Measurements from ENCODE around the gene TLX1. TPM values are rescaled to one million over a fixed set of nuclear protein-coding genes. Genes with fewer than 3 reads are reported as not detected.

TLX1 gene
- total and polyA plus RNA-seq, 9 of the 15 experiments (the other 6 are each of a cell fraction or from before 2014, with no cell fraction given), result 0.03 to 3.3 (median 0.19) TPM; not detected in 1

- TF ChIP-seq SMAD1 (IDR thresholded peaks at IDR 0.05; ENCODE audit: low read depth, low read length, partially characterized antibody) (no peak), ZFP1 (CRISPR knock-in tag; IDR thresholded peaks at IDR 0.05) (no peak), ZC3H11A (IDR thresholded peaks at IDR 0.05; ENCODE audit: low read depth, low read length) (no peak), POLR2G (IDR thresholded peaks at IDR 0.05; ENCODE audit: low read depth, low read length) (no peak), SMAD2 (IDR thresholded peaks at IDR 0.05; ENCODE audit: low read depth, low read length) (no peak), PML (IDR thresholded peaks at IDR 0.05; ENCODE audit: low read length) (no peak)
- TF ChIP-seq, protein P1, sequence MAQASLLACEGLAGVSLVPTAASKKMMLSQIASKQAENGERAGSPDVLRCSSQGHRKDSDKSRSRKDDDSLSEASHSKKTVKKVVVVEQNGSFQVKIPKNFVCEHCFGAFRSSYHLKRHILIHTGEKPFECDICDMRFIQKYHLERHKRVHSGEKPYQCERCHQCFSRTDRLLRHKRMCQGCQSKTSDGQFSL (CRISPR knock-in tag; IDR thresholded peaks at IDR 0.05), result no peak
- TF ChIP-seq, protein P1 (tag; IDR thresholded peaks at IDR 0.05), result no peak
- TF ChIP-seq, protein P2, sequence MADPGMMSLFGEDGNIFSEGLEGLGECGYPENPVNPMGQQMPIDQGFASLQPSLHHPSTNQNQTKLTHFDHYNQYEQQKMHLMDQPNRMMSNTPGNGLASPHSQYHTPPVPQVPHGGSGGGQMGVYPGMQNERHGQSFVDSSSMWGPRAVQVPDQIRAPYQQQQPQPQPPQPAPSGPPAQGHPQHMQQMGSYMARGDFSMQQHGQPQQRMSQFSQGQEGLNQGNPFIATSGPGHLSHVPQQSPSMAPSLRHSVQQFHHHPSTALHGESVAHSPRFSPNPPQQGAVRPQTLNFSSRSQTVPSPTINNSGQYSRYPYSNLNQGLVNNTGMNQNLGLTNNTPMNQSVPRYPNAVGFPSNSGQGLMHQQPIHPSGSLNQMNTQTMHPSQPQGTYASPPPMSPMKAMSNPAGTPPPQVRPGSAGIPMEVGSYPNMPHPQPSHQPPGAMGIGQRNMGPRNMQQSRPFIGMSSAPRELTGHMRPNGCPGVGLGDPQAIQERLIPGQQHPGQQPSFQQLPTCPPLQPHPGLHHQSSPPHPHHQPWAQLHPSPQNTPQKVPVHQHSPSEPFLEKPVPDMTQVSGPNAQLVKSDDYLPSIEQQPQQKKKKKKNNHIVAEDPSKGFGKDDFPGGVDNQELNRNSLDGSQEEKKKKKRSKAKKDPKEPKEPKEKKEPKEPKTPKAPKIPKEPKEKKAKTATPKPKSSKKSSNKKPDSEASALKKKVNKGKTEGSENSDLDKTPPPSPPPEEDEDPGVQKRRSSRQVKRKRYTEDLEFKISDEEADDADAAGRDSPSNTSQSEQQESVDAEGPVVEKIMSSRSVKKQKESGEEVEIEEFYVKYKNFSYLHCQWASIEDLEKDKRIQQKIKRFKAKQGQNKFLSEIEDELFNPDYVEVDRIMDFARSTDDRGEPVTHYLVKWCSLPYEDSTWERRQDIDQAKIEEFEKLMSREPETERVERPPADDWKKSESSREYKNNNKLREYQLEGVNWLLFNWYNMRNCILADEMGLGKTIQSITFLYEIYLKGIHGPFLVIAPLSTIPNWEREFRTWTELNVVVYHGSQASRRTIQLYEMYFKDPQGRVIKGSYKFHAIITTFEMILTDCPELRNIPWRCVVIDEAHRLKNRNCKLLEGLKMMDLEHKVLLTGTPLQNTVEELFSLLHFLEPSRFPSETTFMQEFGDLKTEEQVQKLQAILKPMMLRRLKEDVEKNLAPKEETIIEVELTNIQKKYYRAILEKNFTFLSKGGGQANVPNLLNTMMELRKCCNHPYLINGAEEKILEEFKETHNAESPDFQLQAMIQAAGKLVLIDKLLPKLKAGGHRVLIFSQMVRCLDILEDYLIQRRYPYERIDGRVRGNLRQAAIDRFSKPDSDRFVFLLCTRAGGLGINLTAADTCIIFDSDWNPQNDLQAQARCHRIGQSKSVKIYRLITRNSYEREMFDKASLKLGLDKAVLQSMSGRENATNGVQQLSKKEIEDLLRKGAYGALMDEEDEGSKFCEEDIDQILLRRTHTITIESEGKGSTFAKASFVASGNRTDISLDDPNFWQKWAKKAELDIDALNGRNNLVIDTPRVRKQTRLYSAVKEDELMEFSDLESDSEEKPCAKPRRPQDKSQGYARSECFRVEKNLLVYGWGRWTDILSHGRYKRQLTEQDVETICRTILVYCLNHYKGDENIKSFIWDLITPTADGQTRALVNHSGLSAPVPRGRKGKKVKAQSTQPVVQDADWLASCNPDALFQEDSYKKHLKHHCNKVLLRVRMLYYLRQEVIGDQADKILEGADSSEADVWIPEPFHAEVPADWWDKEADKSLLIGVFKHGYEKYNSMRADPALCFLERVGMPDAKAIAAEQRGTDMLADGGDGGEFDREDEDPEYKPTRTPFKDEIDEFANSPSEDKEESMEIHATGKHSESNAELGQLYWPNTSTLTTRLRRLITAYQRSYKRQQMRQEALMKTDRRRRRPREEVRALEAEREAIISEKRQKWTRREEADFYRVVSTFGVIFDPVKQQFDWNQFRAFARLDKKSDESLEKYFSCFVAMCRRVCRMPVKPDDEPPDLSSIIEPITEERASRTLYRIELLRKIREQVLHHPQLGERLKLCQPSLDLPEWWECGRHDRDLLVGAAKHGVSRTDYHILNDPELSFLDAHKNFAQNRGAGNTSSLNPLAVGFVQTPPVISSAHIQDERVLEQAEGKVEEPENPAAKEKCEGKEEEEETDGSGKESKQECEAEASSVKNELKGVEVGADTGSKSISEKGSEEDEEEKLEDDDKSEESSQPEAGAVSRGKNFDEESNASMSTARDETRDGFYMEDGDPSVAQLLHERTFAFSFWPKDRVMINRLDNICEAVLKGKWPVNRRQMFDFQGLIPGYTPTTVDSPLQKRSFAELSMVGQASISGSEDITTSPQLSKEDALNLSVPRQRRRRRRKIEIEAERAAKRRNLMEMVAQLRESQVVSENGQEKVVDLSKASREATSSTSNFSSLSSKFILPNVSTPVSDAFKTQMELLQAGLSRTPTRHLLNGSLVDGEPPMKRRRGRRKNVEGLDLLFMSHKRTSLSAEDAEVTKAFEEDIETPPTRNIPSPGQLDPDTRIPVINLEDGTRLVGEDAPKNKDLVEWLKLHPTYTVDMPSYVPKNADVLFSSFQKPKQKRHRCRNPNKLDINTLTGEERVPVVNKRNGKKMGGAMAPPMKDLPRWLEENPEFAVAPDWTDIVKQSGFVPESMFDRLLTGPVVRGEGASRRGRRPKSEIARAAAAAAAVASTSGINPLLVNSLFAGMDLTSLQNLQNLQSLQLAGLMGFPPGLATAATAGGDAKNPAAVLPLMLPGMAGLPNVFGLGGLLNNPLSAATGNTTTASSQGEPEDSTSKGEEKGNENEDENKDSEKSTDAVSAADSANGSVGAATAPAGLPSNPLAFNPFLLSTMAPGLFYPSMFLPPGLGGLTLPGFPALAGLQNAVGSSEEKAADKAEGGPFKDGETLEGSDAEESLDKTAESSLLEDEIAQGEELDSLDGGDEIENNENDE (IDR thresholded peaks at IDR 0.05; ENCODE audit: low read depth, low read length), result peak; percentile 72
- TF ChIP-seq, protein P3, sequence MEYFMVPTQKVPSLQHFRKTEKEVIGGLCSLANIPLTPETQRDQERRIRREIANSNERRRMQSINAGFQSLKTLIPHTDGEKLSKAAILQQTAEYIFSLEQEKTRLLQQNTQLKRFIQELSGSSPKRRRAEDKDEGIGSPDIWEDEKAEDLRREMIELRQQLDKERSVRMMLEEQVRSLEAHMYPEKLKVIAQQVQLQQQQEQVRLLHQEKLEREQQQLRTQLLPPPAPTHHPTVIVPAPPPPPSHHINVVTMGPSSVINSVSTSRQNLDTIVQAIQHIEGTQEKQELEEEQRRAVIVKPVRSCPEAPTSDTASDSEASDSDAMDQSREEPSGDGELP (CRISPR knock-in tag; IDR thresholded peaks at IDR 0.05; ENCODE audit: borderline replicate concordance), result peak; percentile 71; the same call in 1 of the 2 replicates
Observed at GRCh38 chr10:101130984-101131961, at the start of gene TLX1 (continued).
